GM23338 (cell line): ENCODE measurements around the gene KIF4B. TPM values are rescaled to one million over a fixed set of nuclear protein-coding genes. Genes with fewer than 3 reads are reported as not detected.

Source experiments
- ATAC-seq: fragments of 200-7000 bp; cut with Tn5 transposase; 3 replicates; pipeline ENCODE4 v1.9.1; 2020
- DNase-seq: peaks from one replicate; pipeline ENCODE4 v3.0.0-alpha.2; 2015; ENCODE audit warnings: low spot score
- H2AFZ ChIP-seq: fragments of 200-600 bp; sonication (generic); 2 replicates; pipeline ENCODE4 v1.8.0; 2016; ENCODE audit warnings: antibody characterized with exemption, mild to moderate bottlenecking, moderate library complexity
- H3F3A ChIP-seq: fragments of 200-600 bp; sonication (generic); replicated peaks from 2 replicates; pipeline ENCODE4 v1.8.0; 2017; ENCODE audit warnings: antibody characterized with exemption, mixed run types, low read depth
- H3K27ac ChIP-seq: fragments of 200-600 bp; sonication (generic); 2 replicates; pipeline ENCODE4 v1.6.1; 2016; ENCODE audit warnings: low read depth
- H3K27me3 ChIP-seq: fragments of 200-600 bp; sonication (generic); 2 replicates; pipeline ENCODE4 v1.8.0; 2016; ENCODE audit warnings: mild to moderate bottlenecking, mixed run types, moderate library complexity; ENCODE audit not compliant: insufficient read depth
- H3K36me3 ChIP-seq: fragments of 200-600 bp; sonication (generic); 2 replicates; pipeline ENCODE4 v1.8.0; 2016; ENCODE audit warnings: mild to moderate bottlenecking; ENCODE audit not compliant: insufficient read depth
- H3K4me1 ChIP-seq: fragments of 200-600 bp; sonication (generic); 2 replicates; pipeline ENCODE4 v1.8.0; 2016; ENCODE audit warnings: mild to moderate bottlenecking, moderate library complexity; ENCODE audit not compliant: insufficient read depth
- H3K4me2 ChIP-seq: fragments of 200-600 bp; sonication (generic); 2 replicates; pipeline ENCODE4 v1.7.1; 2017; ENCODE audit warnings: mixed run types
- H3K4me3 ChIP-seq: fragments of 200-600 bp; sonication (generic); 2 replicates; pipeline ENCODE4 v1.6.1; 2016; ENCODE audit warnings: mixed run types
- H3K79me2 ChIP-seq: fragments of 200-600 bp; sonication (generic); replicated peaks from 2 replicates; pipeline ENCODE4 v1.8.0; 2017; ENCODE audit warnings: mild to moderate bottlenecking; ENCODE audit not compliant: insufficient read depth
- H3K9me2 ChIP-seq: fragments of 200-600 bp; sonication (generic); 2 replicates; pipeline ENCODE4 v1.8.0; 2017; ENCODE audit not compliant: insufficient read depth
- H4K20me1 ChIP-seq: fragments of 200-600 bp; sonication (generic); replicated peaks from 2 replicates; pipeline ENCODE4 v1.8.0; 2017; ENCODE audit warnings: mild to moderate bottlenecking; ENCODE audit not compliant: insufficient read depth
- H3K27ac Mint-ChIP-seq: 2 replicates; pipeline ENCODE4 v1.8.0; 2020; ENCODE audit warnings: inconsistent platforms, mild to moderate bottlenecking, moderate library complexity, mixed read lengths
- H3K27me3 Mint-ChIP-seq: 3 replicates; pipeline ENCODE4 v1.8.0; 2022; ENCODE audit warnings: low read depth, mild to moderate bottlenecking, moderate library complexity, mixed read lengths, inconsistent platforms; ENCODE audit not compliant: insufficient read depth, poor library complexity
- H3K36me3 Mint-ChIP-seq: 3 replicates; pipeline ENCODE4 v1.8.0; 2021; ENCODE audit warnings: low read depth, mild to moderate bottlenecking, inconsistent platforms, moderate library complexity, mixed read lengths
- H3K4me1 Mint-ChIP-seq: 3 replicates; pipeline ENCODE4 v1.8.0; 2020; ENCODE audit warnings: mild to moderate bottlenecking, inconsistent platforms, mixed read lengths
- H3K4me3 Mint-ChIP-seq: 3 replicates; pipeline ENCODE4 v1.8.0; 2021; ENCODE audit warnings: moderate library complexity, mild to moderate bottlenecking, inconsistent platforms, mixed read lengths
- H3K9me3 Mint-ChIP-seq: 3 replicates; pipeline ENCODE4 v1.8.0; 2020; ENCODE audit warnings: moderate library complexity, mild to moderate bottlenecking, inconsistent platforms, mixed read lengths
- CREB1 ChIP-seq: fragments of 250-450 bp; sonication (Bioruptor Pico); IDR thresholded peaks from 2 replicates; pipeline ENCODE4 v1.5.0; 2020; ENCODE audit warnings: low read depth, mild to moderate bottlenecking, moderate library complexity
- EZH2phosphoT487 ChIP-seq: fragments of 200-600 bp; sonication (generic); IDR thresholded peaks from one replicate; pipeline ENCODE4 v1.8.1; 2018; ENCODE audit warnings: antibody characterized with exemption; ENCODE audit not compliant: unreplicated experiment
- JUNB ChIP-seq: IDR thresholded peaks from one replicate; pipeline ENCODE4 v1.6.1; 2016; ENCODE audit warnings: antibody characterized with exemption; ENCODE audit not compliant: unreplicated experiment
- NANOG ChIP-seq: IDR thresholded peaks from 2 replicates; pipeline ENCODE4 v1.6.1; 2016; ENCODE audit warnings: antibody characterized with exemption, borderline replicate concordance
- POLR2AphosphoS5 ChIP-seq: IDR thresholded peaks from 2 replicates; pipeline ENCODE4 v1.6.1; 2016; ENCODE audit warnings: antibody characterized with exemption, low read depth
- STAT1 ChIP-seq: IDR thresholded peaks from one replicate; pipeline ENCODE4 v1.6.1; 2016; ENCODE audit warnings: antibody characterized with exemption; ENCODE audit not compliant: unreplicated experiment
- ZNF114 ChIP-seq: fragments of 250-450 bp; sonication (Bioruptor Pico); IDR thresholded peaks from 2 replicates; pipeline ENCODE4 v1.5.0; 2020; ENCODE audit warnings: mild to moderate bottlenecking, moderate library complexity
- ZNF331 ChIP-seq: fragments of 250-450 bp; sonication (Bioruptor Pico); IDR thresholded peaks from 2 replicates; pipeline ENCODE4 v1.5.0; 2020; ENCODE audit warnings: low read depth, mild to moderate bottlenecking, moderate library complexity
- polyA plus RNA-seq: library from polyadenylated mRNA; unstranded; fragments of >200 nt; fragmentation: Nextera tagmentation; extraction: Ambion mirVana; gene quantifications from 2 replicates; pipeline ENCODE4 v1.2.1, GENCODE V29; 2016
- total RNA-seq: library from RNA; depleted of rRNA; stranded (reverse); fragments of >200 nt; shearing (Covaris generic); gene quantifications from 2 replicates; pipeline ENCODE4 v1.2.3, GENCODE V29; 2014
- TF ChIP-seq, protein P1 (sequence below), 2 experiments: fragments of 200-600 bp in 1 of 2; sonication (generic) in 1 of 2; conservative IDR thresholded peaks; 2 replicates each; pipeline versions ENCODE4 v1.5.1 to v1.6.1; 2016 to 2017; ENCODE audit warnings: antibody characterized with exemption in 2 of 2, low read depth in 2 of 2, mild to moderate bottlenecking in 2 of 2, moderate library complexity in 1 of 2
- TF ChIP-seq, protein P2 (sequence below): fragments of 250-450 bp; sonication (Bioruptor Pico); IDR thresholded peaks from 2 replicates; pipeline ENCODE4 v1.5.0; 2020; ENCODE audit warnings: mild to moderate bottlenecking, moderate library complexity
- TF ChIP-seq, protein P3 (sequence below): IDR thresholded peaks from one replicate; pipeline ENCODE4 v1.6.1; 2018; ENCODE audit warnings: antibody characterized with exemption; ENCODE audit not compliant: unreplicated experiment

KIF4B gene
- total and polyA plus RNA-seq, 2 experiments from 2014 or later = not detected

DNA sequence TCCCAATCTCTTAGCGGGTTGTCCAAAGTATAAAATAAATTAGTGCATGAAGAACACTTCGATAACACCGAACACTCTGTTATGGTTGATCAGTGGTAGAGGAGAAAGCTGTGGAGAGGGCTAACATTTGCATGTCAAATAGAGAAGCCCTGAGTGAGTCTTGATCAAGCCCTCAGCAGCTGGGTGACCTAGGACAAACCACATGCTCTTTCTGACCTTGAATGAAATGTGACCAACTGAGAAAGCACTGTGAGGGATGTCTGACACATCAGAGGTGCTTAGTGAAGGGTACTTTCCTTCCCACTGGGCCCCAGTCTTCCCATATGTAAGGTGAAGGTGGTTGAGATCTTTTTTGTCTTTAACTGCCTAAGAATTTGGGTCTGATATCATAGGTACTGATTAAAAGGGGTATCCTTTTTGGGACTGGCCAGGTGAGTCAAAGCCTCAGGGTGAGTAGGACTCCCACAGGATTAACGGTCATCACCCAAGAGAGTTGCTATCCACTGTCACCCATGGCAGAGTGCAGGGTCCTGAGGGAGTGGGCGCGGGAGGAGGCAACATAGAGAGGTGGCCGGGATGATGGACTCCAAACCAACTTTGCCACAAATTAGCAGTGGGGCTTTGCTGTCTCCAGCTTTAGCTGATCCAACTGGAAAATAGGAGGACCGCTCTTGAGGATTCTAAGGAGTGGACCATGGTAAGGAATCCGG lies 53.5 kb downstream of the KIF4B start:
- Histone ChIP-seq H2AFZ (no peak overlapping the region), H3K27me3 (no peaks in the 10 kb centered on the region), H3K4me3 (no peak overlapping the region), H3K79me2 (no peaks in the 10 kb centered on the region), H3K36me3 (no peaks in the 10 kb centered on the region), H3K4me1 (no peaks in the 10 kb centered on the region), H3F3A (no peaks in the 10 kb centered on the region), H3K9me2 (0 out of 2 replicates have a peak, but pooled peaks cover 5% of the 10 kb centered on the region), H3K27ac (no peak overlapping the region), H3K4me2 (no peak overlapping the region), H4K20me1 (no peaks in the 10 kb centered on the region)
- H3K4me1 Mint-ChIP-seq = no peaks in the 10 kb centered on the region
- DNase-seq (no peak), ATAC-seq (no peak)
- H3K4me3 Mint-ChIP-seq = no peak overlapping the region
- no peak overlapping the region for H3K27ac Mint-ChIP-seq
- no peaks in the 10 kb centered on the region for H3K36me3 Mint-ChIP-seq
- H3K27me3 Mint-ChIP-seq = peaks cover 3% of the 10 kb centered on the region
- no peaks in the 10 kb centered on the region for H3K9me3 Mint-ChIP-seq
- TF ChIP-seq STAT1 (no peak), ZNF114 (CRISPR knock-in tag) (no peak), ZNF331 (CRISPR knock-in tag) (no peak), JUNB (no peak), NANOG (no peak), POLR2AphosphoS5 (no peak), EZH2phosphoT487 (no peak), CREB1 (CRISPR knock-in tag) (no peak)
- TF ChIP-seq, protein P1, sequence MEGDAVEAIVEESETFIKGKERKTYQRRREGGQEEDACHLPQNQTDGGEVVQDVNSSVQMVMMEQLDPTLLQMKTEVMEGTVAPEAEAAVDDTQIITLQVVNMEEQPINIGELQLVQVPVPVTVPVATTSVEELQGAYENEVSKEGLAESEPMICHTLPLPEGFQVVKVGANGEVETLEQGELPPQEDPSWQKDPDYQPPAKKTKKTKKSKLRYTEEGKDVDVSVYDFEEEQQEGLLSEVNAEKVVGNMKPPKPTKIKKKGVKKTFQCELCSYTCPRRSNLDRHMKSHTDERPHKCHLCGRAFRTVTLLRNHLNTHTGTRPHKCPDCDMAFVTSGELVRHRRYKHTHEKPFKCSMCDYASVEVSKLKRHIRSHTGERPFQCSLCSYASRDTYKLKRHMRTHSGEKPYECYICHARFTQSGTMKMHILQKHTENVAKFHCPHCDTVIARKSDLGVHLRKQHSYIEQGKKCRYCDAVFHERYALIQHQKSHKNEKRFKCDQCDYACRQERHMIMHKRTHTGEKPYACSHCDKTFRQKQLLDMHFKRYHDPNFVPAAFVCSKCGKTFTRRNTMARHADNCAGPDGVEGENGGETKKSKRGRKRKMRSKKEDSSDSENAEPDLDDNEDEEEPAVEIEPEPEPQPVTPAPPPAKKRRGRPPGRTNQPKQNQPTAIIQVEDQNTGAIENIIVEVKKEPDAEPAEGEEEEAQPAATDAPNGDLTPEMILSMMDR (conservative IDR thresholded peaks at IDR 0.05; ENCODE audit: low read depth in 2 of 2) = no peak
- TF ChIP-seq, protein P2, sequence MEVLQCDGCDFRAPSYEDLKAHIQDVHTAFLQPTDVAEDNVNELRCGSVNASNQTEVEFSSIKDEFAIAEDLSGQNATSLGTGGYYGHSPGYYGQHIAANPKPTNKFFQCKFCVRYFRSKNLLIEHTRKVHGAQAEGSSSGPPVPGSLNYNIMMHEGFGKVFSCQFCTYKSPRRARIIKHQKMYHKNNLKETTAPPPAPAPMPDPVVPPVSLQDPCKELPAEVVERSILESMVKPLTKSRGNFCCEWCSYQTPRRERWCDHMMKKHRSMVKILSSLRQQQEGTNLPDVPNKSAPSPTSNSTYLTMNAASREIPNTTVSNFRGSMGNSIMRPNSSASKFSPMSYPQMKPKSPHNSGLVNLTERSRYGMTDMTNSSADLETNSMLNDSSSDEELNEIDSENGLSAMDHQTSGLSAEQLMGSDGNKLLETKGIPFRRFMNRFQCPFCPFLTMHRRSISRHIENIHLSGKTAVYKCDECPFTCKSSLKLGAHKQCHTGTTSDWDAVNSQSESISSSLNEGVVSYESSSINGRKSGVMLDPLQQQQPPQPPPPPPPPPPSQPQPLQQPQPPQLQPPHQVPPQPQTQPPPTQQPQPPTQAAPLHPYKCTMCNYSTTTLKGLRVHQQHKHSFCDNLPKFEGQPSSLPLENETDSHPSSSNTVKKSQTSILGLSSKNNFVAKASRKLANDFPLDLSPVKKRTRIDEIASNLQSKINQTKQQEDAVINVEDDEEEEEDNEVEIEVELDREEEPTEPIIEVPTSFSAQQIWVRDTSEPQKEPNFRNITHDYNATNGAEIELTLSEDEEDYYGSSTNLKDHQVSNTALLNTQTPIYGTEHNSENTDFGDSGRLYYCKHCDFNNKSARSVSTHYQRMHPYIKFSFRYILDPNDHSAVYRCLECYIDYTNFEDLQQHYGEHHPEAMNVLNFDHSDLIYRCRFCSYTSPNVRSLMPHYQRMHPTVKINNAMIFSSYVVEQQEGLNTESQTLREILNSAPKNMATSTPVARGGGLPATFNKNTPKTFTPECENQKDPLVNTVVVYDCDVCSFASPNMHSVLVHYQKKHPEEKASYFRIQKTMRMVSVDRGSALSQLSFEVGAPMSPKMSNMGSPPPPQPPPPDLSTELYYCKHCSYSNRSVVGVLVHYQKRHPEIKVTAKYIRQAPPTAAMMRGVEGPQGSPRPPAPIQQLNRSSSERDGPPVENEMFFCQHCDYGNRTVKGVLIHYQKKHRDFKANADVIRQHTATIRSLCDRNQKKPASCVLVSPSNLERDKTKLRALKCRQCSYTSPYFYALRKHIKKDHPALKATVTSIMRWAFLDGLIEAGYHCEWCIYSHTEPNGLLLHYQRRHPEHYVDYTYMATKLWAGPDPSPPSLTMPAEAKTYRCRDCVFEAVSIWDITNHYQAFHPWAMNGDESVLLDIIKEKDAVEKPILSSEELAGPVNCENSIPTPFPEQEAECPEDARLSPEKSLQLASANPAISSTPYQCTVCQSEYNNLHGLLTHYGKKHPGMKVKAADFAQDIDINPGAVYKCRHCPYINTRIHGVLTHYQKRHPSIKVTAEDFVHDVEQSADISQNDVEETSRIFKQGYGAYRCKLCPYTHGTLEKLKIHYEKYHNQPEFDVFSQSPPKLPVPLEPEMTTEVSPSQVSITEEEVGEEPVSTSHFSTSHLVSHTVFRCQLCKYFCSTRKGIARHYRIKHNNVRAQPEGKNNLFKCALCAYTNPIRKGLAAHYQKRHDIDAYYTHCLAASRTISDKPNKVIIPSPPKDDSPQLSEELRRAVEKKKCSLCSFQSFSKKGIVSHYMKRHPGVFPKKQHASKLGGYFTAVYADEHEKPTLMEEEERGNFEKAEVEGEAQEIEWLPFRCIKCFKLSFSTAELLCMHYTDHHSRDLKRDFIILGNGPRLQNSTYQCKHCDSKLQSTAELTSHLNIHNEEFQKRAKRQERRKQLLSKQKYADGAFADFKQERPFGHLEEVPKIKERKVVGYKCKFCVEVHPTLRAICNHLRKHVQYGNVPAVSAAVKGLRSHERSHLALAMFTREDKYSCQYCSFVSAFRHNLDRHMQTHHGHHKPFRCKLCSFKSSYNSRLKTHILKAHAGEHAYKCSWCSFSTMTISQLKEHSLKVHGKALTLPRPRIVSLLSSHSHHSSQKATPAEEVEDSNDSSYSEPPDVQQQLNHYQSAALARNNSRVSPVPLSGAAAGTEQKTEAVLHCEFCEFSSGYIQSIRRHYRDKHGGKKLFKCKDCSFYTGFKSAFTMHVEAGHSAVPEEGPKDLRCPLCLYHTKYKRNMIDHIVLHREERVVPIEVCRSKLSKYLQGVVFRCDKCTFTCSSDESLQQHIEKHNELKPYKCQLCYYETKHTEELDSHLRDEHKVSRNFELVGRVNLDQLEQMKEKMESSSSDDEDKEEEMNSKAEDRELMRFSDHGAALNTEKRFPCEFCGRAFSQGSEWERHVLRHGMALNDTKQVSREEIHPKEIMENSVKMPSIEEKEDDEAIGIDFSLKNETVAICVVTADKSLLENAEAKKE (CRISPR knock-in tag) = no peak
- TF ChIP-seq, protein P3, sequence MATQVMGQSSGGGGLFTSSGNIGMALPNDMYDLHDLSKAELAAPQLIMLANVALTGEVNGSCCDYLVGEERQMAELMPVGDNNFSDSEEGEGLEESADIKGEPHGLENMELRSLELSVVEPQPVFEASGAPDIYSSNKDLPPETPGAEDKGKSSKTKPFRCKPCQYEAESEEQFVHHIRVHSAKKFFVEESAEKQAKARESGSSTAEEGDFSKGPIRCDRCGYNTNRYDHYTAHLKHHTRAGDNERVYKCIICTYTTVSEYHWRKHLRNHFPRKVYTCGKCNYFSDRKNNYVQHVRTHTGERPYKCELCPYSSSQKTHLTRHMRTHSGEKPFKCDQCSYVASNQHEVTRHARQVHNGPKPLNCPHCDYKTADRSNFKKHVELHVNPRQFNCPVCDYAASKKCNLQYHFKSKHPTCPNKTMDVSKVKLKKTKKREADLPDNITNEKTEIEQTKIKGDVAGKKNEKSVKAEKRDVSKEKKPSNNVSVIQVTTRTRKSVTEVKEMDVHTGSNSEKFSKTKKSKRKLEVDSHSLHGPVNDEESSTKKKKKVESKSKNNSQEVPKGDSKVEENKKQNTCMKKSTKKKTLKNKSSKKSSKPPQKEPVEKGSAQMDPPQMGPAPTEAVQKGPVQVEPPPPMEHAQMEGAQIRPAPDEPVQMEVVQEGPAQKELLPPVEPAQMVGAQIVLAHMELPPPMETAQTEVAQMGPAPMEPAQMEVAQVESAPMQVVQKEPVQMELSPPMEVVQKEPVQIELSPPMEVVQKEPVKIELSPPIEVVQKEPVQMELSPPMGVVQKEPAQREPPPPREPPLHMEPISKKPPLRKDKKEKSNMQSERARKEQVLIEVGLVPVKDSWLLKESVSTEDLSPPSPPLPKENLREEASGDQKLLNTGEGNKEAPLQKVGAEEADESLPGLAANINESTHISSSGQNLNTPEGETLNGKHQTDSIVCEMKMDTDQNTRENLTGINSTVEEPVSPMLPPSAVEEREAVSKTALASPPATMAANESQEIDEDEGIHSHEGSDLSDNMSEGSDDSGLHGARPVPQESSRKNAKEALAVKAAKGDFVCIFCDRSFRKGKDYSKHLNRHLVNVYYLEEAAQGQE = no peak
